Measurements from ENCODE around the gene SH3BP5. TPM values are rescaled to one million over a fixed set of nuclear protein-coding genes. Genes with fewer than 3 reads are reported as not detected.

Gene SH3BP5
- total RNA-seq, 1 donor from 2014 or later: 6.3 TPM

DNA sequence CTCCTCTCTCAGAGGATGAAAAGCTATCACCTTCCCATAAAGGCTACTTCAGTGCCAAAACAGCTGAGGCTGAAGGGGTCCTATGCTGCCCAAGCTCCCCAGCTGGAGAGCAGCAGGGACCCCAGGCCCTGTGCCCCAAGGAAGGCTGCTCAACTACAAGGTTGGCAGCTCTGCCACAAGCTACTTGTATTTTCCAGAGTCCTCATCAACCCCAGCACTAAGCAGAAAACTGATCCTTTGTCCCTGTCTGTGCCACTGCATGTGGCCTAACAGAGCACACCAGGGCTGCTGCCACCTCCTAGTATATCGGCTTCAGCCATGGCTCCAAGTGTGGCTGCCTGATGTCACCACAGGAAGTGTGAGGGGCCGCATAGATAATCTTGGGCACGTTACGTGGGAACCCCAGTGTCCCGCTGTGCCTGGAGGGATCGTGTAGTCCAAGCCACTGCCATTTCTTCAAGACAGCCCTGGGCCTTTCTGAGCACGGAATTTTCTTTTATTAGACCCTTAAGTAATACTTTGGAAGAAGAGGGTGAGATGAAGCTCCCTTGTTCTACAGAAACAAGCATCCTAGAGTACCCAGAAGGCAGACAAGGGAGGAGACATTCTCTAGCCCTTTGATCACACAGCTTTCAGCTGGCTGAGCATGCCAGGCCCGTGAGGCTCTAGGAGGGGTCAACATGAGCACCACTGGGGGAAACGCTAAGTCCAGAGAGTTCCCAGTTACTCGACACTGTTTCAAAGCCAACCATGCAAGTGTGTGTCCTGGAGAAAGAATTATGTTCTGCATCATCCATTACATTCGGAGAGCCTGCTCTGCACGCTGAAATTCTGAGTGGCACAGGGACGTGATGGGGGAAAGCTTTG, 65.6 kb downstream of the SH3BP5 start:
- Histone ChIP-seq H3K27me3 (ENCODE audit: control insufficient read depth, insufficient read depth, low read length) (no peaks in the 10 kb centered on the region), H3K36me3 (ENCODE audit: control insufficient read depth, insufficient read depth, low read length) (no peaks in the 10 kb centered on the region), H3K4me3 (ENCODE audit: low read depth, low read length) (no peak overlapping the region)
- FAIRE-seq: no peak
- no peak for DNase-seq (ENCODE audit: low read depth)
- TF ChIP-seq, protein P1, sequence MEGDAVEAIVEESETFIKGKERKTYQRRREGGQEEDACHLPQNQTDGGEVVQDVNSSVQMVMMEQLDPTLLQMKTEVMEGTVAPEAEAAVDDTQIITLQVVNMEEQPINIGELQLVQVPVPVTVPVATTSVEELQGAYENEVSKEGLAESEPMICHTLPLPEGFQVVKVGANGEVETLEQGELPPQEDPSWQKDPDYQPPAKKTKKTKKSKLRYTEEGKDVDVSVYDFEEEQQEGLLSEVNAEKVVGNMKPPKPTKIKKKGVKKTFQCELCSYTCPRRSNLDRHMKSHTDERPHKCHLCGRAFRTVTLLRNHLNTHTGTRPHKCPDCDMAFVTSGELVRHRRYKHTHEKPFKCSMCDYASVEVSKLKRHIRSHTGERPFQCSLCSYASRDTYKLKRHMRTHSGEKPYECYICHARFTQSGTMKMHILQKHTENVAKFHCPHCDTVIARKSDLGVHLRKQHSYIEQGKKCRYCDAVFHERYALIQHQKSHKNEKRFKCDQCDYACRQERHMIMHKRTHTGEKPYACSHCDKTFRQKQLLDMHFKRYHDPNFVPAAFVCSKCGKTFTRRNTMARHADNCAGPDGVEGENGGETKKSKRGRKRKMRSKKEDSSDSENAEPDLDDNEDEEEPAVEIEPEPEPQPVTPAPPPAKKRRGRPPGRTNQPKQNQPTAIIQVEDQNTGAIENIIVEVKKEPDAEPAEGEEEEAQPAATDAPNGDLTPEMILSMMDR (IDR thresholded peaks at IDR 0.05; ENCODE audit: insufficient read depth, low read length, severe bottlenecking): no peak

DNA sequence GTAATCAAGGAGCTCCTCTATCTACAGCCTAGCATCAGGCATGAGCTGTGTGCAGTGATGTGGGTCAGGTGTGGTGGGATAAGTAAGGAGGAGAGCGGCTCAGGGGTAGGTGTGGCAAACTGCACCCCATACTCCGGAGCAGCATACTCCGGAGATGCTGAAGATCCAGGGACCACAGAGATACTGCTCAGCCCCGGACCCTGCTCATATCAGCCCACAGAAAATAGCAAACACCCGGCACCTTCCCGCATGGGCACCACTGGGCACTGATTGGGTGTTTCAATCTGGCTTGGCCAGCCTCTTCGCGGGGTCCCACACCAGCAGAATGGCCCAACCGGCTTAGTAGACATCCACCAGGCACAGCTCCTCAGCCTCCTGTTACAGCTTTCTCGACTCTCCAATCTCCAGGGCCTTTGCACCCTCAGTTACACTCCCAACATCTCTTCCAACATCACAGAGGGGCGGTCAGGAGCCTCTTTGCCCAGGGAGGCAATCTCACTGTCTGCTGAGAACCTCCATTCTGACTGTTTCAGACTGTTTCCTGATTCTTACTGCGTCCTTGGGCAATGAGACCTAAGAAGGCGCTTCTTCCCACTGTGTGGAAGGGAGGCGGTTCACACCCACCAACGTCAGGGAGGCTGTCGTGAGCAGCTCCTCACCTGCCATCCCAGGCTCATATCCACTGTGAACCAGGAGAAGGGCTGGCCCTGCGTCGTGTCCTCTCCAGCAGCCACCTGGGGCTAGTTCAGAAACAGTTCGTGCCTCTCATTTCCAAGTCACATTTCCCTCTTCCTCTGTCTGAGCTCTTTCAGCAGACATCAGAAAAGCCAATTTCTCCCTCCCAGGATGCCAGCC, 66.5 kb downstream of the SH3BP5 start:
- Histone ChIP-seq H3K27me3 (ENCODE audit: control insufficient read depth, insufficient read depth, low read length) (no peaks in the 10 kb centered on the region), H3K36me3 (ENCODE audit: control insufficient read depth, insufficient read depth, low read length) (no peaks in the 10 kb centered on the region), H3K4me3 (ENCODE audit: low read depth, low read length) (no peak overlapping the region)
- TF ChIP-seq, protein P1 (IDR thresholded peaks at IDR 0.05; ENCODE audit: insufficient read depth, low read length, severe bottlenecking): no peak
- FAIRE-seq: no peak
- DNase-seq (ENCODE audit: low read depth): no peak

DNA sequence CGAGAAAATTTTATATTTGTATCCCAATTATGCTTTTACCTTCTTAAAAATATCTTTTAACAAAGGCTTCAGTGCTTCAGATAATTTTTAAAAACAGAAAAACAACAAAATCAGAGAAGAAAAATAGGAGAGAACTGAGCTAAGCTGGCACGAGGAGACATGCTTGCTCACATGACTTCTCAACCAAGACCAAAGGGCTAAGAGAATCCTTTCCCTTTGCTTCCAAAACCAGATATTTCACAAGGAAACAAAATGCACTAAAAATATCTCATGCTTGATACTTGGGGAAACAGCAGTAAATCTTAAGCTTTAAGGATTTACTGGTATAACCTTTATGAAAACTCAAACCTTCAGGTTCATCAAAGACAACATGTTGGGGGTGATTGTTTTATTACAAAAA, 67.9 kb downstream of the SH3BP5 start:
- TF ChIP-seq, protein P1 (IDR thresholded peaks at IDR 0.05; ENCODE audit: insufficient read depth, low read length, severe bottlenecking): no peak
- Histone ChIP-seq H3K4me3 (ENCODE audit: low read depth, low read length) (no peak overlapping the region), H3K27me3 (ENCODE audit: control insufficient read depth, insufficient read depth, low read length) (no peaks in the 10 kb centered on the region), H3K36me3 (ENCODE audit: control insufficient read depth, insufficient read depth, low read length) (no peaks in the 10 kb centered on the region)
- no peak for DNase-seq (ENCODE audit: low read depth)
- no peak for FAIRE-seq

DNA sequence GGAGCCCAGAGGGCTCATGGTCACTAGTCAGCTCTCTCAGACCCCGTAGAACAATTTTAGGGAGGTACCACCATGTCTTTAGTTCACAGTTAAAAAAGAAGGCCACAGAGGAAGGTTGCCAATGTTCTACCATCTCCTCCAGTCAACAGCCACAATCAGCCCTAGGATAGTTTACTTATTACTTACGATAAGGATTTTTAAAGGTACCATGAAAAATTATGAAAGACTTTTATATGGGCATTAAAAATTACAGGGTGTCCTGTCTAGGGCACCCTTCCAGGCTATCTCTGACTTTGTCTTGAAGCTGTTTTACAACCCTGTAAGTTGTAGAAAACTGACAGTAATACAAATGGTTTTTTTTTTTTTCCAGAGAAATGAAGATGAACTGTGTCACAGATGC, 68.5 kb downstream of the SH3BP5 start:
- no peak for DNase-seq (ENCODE audit: low read depth)
- FAIRE-seq: no peak
- TF ChIP-seq, protein P1 (IDR thresholded peaks at IDR 0.05; ENCODE audit: insufficient read depth, low read length, severe bottlenecking): no peak
- no peaks in the 10 kb centered on the region for H3K36me3 ChIP-seq (ENCODE audit: control insufficient read depth, insufficient read depth, low read length)
- H3K4me3 ChIP-seq (ENCODE audit: low read depth, low read length): no peak overlapping the region
- H3K27me3 ChIP-seq (ENCODE audit: control insufficient read depth, insufficient read depth, low read length): no peaks in the 10 kb centered on the region

DNA sequence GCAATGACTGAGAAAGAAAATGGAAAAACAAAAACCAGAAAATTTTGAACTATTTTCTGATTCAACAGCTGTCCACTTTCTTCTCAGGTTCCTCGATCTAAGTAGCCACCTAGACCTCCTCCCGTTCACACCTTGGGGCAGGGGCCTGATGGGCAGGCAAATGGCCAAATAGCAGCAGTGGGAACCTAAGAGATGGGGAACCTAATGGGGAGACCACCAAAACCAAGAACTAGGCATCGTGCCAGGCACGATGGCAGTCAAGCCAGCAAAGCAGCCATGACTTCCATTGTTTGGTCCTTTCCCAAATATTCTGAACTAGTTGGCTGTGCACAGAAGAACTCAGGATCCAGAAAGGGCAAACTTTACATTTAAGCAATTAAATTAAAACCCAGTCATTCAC, 69.3 kb downstream of the SH3BP5 start:
- no peak for DNase-seq (ENCODE audit: low read depth)
- Histone ChIP-seq H3K27me3 (ENCODE audit: control insufficient read depth, insufficient read depth, low read length) (no peaks in the 10 kb centered on the region), H3K36me3 (ENCODE audit: control insufficient read depth, insufficient read depth, low read length) (no peaks in the 10 kb centered on the region), H3K4me3 (ENCODE audit: low read depth, low read length) (no peak overlapping the region)
- no peak for FAIRE-seq
- TF ChIP-seq, protein P1 (IDR thresholded peaks at IDR 0.05; ENCODE audit: insufficient read depth, low read length, severe bottlenecking): no peak
